GM19463 (cell line): Measurements from ENCODE around the gene SMIM3.

Experiments used
- ATAC-seq: cut with Tn5 transposase; IDR thresholded peaks from one replicate; pipeline ENCODE4 v1.9.1; 2021; ENCODE audit warnings: mild to moderate bottlenecking, moderate library complexity; ENCODE audit not compliant: unreplicated experiment

The SMIM3 gene

GRCh38 chr5:150765011-150765798, 13.4 kb upstream of the SMIM3 start:
- no peak for ATAC-seq

- ATAC-seq: no peak
These were observed 12.8 kb upstream of the SMIM3 start for GRCh38 chr5:150765799-150766169.

- ATAC-seq: no peak
These were observed 12.3 kb upstream of the SMIM3 start for GRCh38 chr5:150766251-150766650.

GRCh38 chr5:150771034-150771795, 7.3 kb upstream of the SMIM3 start:
- no peak for ATAC-seq

- no peak for ATAC-seq
These were observed 4.4 kb upstream of the SMIM3 start for GRCh38 chr5:150774145-150774544.

GRCh38 chr5:150777685-150778084, 872 bp upstream of the SMIM3 start:
- no peak for ATAC-seq

- no peak for ATAC-seq
These were observed 455 bp upstream of the SMIM3 start for GRCh38 chr5:150778088-150778516.

- ATAC-seq: no peak
These were observed 1.0 kb downstream of the SMIM3 start for GRCh38 chr5:150779397-150780186.

- peak; percentile 53 for ATAC-seq
These were observed 1.7 kb downstream of the SMIM3 start for GRCh38 chr5:150780187-150780692.

- no peak for ATAC-seq
These were observed 2.3 kb downstream of the SMIM3 start for GRCh38 chr5:150780816-150781221.

GRCh38 chr5:150781706-150782614, 3.4 kb downstream of the SMIM3 start:
- ATAC-seq: no peak

GRCh38 chr5:150782850-150783249, 4.3 kb downstream of the SMIM3 start:
- ATAC-seq: no peak

GRCh38 chr5:150783422-150783928, 4.9 kb downstream of the SMIM3 start:
- ATAC-seq: peak; percentile 30

GRCh38 chr5:150785950-150786349, 7.4 kb downstream of the SMIM3 start:
- no peak for ATAC-seq

GRCh38 chr5:150786876-150787275, 8.3 kb downstream of the SMIM3 start:
- ATAC-seq: no peak

- ATAC-seq: no peak
These were observed 9.1 kb downstream of the SMIM3 start for GRCh38 chr5:150787656-150788055.

- no peak for ATAC-seq
These were observed 10.4 kb downstream of the SMIM3 start for GRCh38 chr5:150788977-150789376.

- no peak for ATAC-seq
These were observed 10.9 kb downstream of the SMIM3 start for GRCh38 chr5:150789450-150789849.

- ATAC-seq: peak; percentile 99
These were observed 11.5 kb downstream of the SMIM3 start for GRCh38 chr5:150789943-150790611.
